NB4 (cell line): Measurements from ENCODE around the gene NME5.

Experiments
- MYC ChIP-seq: IDR thresholded peaks from 2 replicates; pipeline ENCODE4 v1.6.1; 2011; ENCODE audit warnings: low read depth, low read length
- POLR2A ChIP-seq: IDR thresholded peaks from 2 replicates; pipeline ENCODE4 v1.6.1; 2011; ENCODE audit warnings: mild to moderate bottlenecking; ENCODE audit not compliant: insufficient read length; ENCODE audit errors: extremely low read depth
- TF ChIP-seq, protein P1 (sequence below): IDR thresholded peaks from one replicate; pipeline ENCODE4 v1.5.1; 2012; ENCODE audit warnings: low read depth, low read length
- TF ChIP-seq, protein P2 (sequence below): IDR thresholded peaks from 2 replicates; pipeline ENCODE4 v1.6.1; 2011; ENCODE audit warnings: low read depth, low read length

DNA sequence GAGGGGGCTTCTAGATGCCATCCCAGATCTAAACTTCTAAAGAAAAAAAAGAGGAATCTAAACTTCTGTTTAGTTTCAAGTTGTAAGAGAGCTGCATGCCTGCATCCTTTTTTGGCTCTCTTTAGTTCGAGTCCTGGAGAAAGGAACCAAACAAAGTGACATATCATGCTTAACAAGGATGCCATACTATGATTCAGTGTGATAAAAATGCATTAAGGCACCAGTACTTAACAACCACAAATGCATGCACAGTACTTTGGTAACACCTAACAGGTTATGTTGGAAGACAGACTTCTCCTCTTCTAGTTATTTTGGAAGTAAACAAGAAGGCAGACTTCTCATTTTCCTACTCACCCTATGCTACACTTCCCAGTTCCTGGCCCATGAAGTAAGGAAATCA lies 27.3 kb downstream of the NME5 start:
- TF ChIP-seq, protein P1, sequence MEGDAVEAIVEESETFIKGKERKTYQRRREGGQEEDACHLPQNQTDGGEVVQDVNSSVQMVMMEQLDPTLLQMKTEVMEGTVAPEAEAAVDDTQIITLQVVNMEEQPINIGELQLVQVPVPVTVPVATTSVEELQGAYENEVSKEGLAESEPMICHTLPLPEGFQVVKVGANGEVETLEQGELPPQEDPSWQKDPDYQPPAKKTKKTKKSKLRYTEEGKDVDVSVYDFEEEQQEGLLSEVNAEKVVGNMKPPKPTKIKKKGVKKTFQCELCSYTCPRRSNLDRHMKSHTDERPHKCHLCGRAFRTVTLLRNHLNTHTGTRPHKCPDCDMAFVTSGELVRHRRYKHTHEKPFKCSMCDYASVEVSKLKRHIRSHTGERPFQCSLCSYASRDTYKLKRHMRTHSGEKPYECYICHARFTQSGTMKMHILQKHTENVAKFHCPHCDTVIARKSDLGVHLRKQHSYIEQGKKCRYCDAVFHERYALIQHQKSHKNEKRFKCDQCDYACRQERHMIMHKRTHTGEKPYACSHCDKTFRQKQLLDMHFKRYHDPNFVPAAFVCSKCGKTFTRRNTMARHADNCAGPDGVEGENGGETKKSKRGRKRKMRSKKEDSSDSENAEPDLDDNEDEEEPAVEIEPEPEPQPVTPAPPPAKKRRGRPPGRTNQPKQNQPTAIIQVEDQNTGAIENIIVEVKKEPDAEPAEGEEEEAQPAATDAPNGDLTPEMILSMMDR: no peak
- TF ChIP-seq, protein P2, sequence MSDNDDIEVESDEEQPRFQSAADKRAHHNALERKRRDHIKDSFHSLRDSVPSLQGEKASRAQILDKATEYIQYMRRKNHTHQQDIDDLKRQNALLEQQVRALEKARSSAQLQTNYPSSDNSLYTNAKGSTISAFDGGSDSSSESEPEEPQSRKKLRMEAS: no peak
- no peak for TF ChIP-seq POLR2A
- no peak for TF ChIP-seq MYC
